ENCODE measurements around the gene AKAP5.

The AKAP5 gene

DNA sequence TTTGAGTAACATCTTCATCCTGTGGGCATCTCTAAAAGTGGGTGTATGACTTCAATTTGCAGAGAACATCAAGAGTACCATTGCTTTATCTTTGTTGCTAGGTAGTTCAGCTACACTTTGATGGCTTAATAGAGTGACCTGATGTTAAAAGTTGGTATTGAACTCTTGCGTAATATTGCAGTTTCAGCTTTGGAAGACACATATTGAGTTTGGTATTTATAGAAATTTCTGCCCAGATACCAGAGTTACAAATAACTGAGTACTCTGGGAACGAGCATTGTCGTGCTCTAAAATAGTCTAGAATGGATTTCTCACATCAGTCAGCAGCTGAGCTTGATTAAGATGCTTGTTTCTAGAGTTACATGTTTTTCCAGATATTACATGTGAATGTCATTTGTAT is 24.8 kb upstream of the AKAP5 start:
- Histone ChIP-seq H3K36me3 (ENCODE audit: control insufficient read depth, insufficient read depth, low read length) (peaks cover 16% of the 10 kb centered on the region), H3K4me3 (ENCODE audit: low read length) (no peak overlapping the region), H3K27me3 (ENCODE audit: control insufficient read depth, insufficient read depth, low read length) (no peaks in the 10 kb centered on the region), H3K27ac (ENCODE audit: low read depth, low read length) (no peak overlapping the region), H3K9ac (ENCODE audit: low read length) (no peak overlapping the region), H3K4me1 (ENCODE audit: control insufficient read depth, insufficient read depth, low read length) (no peaks in the 10 kb centered on the region)

DNA sequence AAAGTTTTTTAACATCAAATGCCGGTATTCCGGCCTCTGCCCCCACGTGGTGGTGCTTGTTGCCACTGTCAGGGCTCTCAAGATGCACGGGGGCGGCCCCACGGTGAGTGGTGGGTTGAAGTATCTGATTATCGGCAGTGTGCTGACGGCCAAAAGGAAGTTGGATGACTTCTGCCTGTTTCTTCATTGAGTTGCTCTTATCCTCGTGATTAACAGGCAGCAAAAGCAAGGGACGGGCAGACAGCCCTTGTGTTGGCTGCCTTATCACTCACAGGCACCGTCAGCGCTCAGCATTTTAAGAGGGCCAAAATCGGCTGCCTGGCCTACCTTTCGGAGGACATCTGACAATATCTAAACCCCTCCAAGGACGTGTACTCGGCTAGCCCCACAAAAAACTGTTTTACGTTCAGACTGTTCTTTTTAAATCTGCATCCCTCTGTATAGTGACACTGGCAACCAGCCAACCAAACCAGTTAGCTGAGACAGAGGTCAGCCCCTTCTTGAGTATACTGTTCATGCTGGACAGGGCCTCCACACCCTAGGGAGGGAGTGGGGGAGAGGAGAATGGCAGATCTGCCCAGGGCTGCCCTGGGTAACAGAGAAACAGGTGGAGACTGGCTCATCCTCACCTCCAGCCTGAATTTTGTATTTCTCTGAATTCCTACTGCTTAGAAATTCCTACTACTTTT is 22.9 kb upstream of the AKAP5 start:
- no peak overlapping the region for H3K4me3 ChIP-seq (ENCODE audit: low read length)
- no peak overlapping the region for H3K27ac ChIP-seq (ENCODE audit: low read depth, low read length)
- no peaks in the 10 kb centered on the region for H3K27me3 ChIP-seq (ENCODE audit: control insufficient read depth, insufficient read depth, low read length)
- no peak overlapping the region for H3K9ac ChIP-seq (ENCODE audit: low read length)
- H3K36me3 ChIP-seq (ENCODE audit: control insufficient read depth, insufficient read depth, low read length) = peaks cover 13% of the 10 kb centered on the region
- H3K4me1 ChIP-seq (ENCODE audit: control insufficient read depth, insufficient read depth, low read length) = no peaks in the 10 kb centered on the region

DNA sequence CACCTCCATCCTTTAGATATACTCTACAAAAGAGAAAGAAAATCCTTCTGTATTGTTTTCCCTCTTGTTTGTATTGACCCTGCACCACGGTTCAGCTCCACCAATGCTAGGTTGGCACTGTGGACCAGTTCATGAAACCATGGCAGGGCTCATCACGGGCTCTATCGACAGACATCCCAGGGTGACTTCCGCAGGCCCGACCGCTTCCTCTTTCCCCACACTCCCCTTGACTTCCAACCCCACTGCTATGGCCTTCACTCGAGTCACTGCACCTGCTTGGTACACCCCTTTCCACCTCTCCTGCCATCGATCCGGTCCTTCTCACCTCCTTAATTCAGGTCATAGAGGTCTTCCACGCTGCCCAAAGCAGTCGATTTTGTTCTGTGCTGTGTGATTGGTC is 21.2 kb upstream of the AKAP5 start:
- Histone ChIP-seq H3K4me1 (ENCODE audit: control insufficient read depth, insufficient read depth, low read length) (no peaks in the 10 kb centered on the region), H3K9ac (ENCODE audit: low read length) (no peak overlapping the region), H3K27ac (ENCODE audit: low read depth, low read length) (no peak overlapping the region), H3K4me3 (ENCODE audit: low read length) (no peak overlapping the region), H3K36me3 (ENCODE audit: control insufficient read depth, insufficient read depth, low read length) (peaks cover 11% of the 10 kb centered on the region), H3K27me3 (ENCODE audit: control insufficient read depth, insufficient read depth, low read length) (no peaks in the 10 kb centered on the region)

DNA sequence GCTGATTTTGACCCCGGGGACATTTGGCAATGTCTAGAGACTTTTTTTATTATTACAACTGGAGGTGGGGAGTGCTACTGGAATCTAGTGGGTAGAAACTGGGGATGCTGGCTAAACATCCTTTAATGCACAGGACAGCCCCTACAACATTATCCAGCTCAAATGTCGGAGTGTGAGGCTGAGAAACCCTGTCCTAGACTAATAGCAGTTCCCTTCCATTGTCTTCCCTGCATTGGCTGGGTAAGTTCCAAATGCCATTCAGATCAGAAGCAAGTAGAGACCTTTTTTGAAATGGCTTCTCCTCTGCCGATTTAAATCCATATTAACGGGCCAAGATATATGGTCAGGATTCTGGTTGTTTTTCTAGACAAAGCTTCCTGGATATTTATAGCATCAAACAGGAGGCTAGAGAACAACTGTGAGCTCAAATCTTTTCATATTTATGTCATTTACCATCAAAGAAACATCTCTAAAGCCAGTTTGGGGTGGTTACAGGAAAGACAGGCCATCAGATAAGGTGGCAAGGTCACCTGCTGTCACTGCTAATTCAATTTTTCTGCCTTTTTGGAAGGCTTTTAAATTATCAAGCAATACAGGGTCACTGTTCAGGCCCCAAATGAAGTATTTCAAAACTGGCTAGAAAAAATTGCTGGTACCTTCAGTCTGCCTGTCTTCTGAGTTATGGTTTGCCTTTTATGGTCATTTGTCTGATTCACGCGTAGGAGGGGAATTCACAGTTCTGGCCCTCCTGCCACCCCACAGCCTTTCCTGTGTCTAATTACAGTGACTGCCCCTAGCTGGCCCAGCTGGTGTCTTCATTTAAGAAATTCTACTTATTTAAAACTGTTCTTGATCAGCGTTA is 20.1 kb upstream of the AKAP5 start:
- H3K27me3 ChIP-seq (ENCODE audit: control insufficient read depth, insufficient read depth, low read length) = no peaks in the 10 kb centered on the region
- no peaks in the 10 kb centered on the region for H3K4me1 ChIP-seq (ENCODE audit: control insufficient read depth, insufficient read depth, low read length)
- no peak overlapping the region for H3K9ac ChIP-seq (ENCODE audit: low read length)
- H3K27ac ChIP-seq (ENCODE audit: low read depth, low read length) = peak overlapping the region; percentile 70
- no peak overlapping the region for H3K4me3 ChIP-seq (ENCODE audit: low read length)
- H3K36me3 ChIP-seq (ENCODE audit: control insufficient read depth, insufficient read depth, low read length) = peaks cover 14% of the 10 kb centered on the region

DNA sequence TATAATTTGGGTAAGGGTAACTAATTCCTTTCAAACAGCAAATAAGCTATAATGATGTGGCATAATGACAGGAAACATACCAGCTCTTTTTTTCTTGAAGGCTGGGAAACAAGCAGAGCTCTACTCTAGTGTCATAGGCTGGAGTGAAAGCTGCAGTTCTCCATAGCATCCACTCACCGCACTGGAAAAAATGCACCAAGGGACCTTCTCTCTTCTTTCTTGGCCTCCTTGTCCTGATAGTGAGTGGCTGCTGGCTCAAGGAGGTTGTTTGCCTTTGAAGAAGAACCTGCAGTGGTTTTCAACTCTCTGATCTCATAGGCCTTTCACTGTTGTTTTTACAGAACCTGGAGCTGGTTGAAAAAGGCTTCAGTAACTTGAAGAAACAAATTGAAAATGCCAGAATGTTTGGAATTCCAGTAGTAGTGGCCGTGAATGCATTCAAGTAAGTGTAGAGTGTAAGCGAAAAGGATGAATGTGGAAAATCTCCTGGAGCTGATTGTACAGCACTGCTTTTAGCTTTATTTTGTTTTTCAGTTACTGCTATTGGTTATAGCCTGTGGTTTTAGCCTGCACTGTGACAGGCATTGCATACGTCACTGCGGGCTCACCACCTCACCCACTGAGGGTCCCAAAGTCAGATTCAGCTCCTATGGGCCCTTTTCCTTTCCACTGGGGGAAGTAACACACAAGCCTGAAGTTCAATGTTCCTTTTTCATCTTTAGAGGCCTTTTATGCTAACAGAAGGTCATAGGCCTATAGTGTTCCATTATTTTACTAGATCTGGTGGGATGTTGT is 17.2 kb upstream of the AKAP5 start:
- Histone ChIP-seq H3K9ac (ENCODE audit: low read length) (no peak overlapping the region), H3K27me3 (ENCODE audit: control insufficient read depth, insufficient read depth, low read length) (no peaks in the 10 kb centered on the region), H3K4me3 (ENCODE audit: low read length) (no peak overlapping the region), H3K27ac (ENCODE audit: low read depth, low read length) (no peak overlapping the region), H3K4me1 (ENCODE audit: control insufficient read depth, insufficient read depth, low read length) (no peaks in the 10 kb centered on the region), H3K36me3 (ENCODE audit: control insufficient read depth, insufficient read depth, low read length) (peaks cover 8% of the 10 kb centered on the region)

DNA sequence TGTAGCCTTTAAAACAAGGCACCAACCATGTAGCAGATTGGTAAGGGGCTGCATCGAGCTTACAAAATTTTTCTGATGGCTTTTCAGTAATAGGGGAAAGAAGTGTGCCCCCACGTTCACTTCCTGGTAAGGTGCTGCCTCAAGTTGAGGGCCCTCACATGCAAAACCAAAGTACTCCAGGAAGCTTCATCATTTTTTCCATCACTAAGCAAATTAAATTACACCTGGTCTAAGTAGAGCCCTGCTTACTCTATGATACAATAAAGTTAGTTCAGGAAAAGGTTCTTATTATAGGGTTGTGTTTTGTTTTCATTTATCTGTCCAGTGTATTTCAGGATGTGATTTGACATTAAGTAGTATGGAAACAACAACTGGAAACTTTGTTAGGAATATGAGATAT is 15.0 kb upstream of the AKAP5 start:
- H3K27ac ChIP-seq (ENCODE audit: low read depth, low read length) = no peak overlapping the region
- peaks cover 16% of the 10 kb centered on the region for H3K36me3 ChIP-seq (ENCODE audit: control insufficient read depth, insufficient read depth, low read length)
- no peak overlapping the region for H3K9ac ChIP-seq (ENCODE audit: low read length)
- H3K4me3 ChIP-seq (ENCODE audit: low read length) = no peak overlapping the region
- H3K27me3 ChIP-seq (ENCODE audit: control insufficient read depth, insufficient read depth, low read length) = no peaks in the 10 kb centered on the region
- no peaks in the 10 kb centered on the region for H3K4me1 ChIP-seq (ENCODE audit: control insufficient read depth, insufficient read depth, low read length)

DNA sequence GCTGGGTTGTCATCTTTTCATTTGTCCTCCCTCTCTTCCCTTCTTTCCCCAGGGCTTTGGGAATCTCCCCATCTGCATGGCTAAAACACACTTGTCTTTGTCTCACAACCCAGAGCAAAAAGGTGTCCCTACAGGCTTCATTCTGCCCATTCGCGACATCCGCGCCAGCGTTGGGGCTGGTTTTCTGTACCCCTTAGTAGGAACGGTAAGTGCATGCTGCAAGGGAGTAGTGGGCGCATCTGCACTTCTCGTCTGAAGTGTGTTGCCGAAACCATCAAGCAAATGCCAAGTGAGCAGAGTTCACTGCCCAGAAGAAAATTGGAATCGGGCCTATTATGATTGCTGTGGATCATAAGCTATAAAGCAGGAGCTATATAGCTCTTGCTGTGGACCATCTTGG is 10.6 kb upstream of the AKAP5 start:
- Histone ChIP-seq H3K27ac (ENCODE audit: low read depth, low read length) (no peak overlapping the region), H3K27me3 (ENCODE audit: control insufficient read depth, insufficient read depth, low read length) (no peaks in the 10 kb centered on the region)

DNA sequence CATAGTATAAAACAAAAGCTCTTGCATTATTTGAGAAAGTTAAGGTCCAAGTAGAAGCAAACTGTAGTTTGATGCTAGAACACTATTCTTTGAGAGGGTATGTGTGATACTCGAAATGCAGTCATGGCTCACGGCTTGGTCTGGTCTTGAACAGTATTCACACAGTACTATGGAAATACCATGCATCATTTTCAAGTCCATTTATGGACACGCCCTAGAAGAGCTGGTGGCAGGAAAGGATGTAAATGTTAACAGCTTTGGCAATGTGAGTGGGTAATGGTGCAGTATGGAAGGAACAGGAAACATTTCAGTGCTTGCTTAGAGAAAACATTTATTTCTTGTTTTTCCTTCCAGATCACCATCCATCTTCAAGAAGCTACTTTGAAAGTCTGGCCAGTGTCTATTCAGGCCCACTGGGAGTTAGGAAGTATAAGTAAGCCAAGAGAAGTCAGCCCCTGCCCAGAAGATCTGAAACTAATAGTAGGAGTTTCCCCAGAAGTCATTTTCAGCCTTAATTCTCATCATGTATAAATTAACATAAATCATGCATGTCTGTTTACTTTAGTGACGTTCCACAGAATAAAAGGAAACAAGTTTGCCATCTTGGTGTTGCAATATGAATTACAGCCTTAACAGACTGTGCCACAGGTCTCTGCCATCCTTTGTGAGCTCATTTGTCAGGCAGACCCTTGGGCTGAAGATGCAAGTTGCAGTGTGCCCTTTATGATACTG is 5.7 kb upstream of the AKAP5 start:
- no peak overlapping the region for H3K27ac ChIP-seq (ENCODE audit: low read depth, low read length)
- H3K27me3 ChIP-seq (ENCODE audit: control insufficient read depth, insufficient read depth, low read length) = no peaks in the 10 kb centered on the region
- no peak overlapping the region for H3K9ac ChIP-seq (ENCODE audit: low read length)
- peaks cover under 1% of the 10 kb centered on the region for H3K4me1 ChIP-seq (ENCODE audit: control insufficient read depth, insufficient read depth, low read length)
- no peak overlapping the region for H3K4me3 ChIP-seq (ENCODE audit: low read length)
- peaks cover 3% of the 10 kb centered on the region for H3K36me3 ChIP-seq (ENCODE audit: control insufficient read depth, insufficient read depth, low read length)

More for the DNA sequence above, 10.6 kb upstream of the AKAP5 start:
- no peak overlapping the region for H3K9ac ChIP-seq (ENCODE audit: low read length)
- no peak overlapping the region for H3K4me3 ChIP-seq (ENCODE audit: low read length)
- peaks cover 16% of the 10 kb centered on the region for H3K36me3 ChIP-seq (ENCODE audit: control insufficient read depth, insufficient read depth, low read length)
- H3K4me1 ChIP-seq (ENCODE audit: control insufficient read depth, insufficient read depth, low read length) = no peaks in the 10 kb centered on the region

DNA sequence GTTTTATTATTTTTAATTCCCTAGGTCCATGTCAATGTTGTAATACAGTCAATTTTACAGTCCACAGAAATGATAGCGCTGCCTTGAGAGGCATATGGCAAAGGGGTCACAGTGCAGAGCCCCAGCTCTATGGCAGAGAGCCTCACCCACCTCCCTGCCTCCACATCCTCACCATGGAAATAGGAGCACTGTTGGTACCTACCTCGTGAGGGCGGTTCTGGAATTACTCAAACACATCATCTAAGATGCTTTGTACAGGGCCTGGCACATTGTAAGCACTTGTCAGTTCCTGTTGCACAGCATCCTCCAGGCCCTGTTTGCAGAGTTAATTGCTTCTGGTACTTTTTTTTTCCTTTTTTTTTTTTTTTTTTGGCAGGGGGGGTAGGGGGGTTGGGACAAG is 4.1 kb upstream of the AKAP5 start:
- H3K4me1 ChIP-seq (ENCODE audit: control insufficient read depth, insufficient read depth, low read length) = peaks cover 4% of the 10 kb centered on the region
- no peak overlapping the region for H3K9ac ChIP-seq (ENCODE audit: low read length)
- no peaks in the 10 kb centered on the region for H3K27me3 ChIP-seq (ENCODE audit: control insufficient read depth, insufficient read depth, low read length)
- no peaks in the 10 kb centered on the region for H3K36me3 ChIP-seq (ENCODE audit: control insufficient read depth, insufficient read depth, low read length)
- H3K27ac ChIP-seq (ENCODE audit: low read depth, low read length) = no peak overlapping the region
- no peak overlapping the region for H3K4me3 ChIP-seq (ENCODE audit: low read length)

DNA sequence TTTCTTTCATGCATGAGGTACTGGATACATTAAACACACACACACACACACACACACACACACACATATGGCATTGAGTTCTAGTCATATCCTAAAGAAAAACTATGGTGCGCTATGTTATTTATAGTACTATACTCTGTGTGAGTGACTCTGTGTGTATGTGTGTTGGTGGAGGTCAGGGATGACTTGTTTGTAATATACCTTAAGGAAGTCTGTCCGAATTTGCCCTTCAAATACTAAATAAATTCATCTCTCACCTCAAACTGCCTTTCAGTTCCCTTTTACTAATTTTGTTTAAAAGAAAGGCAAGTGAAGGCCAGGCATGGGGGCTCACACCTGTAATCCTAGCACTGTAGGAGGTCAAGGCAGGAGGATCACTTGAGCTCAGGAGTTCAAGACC is 2.1 kb upstream of the AKAP5 start:
- Histone ChIP-seq H3K4me1 (ENCODE audit: control insufficient read depth, insufficient read depth, low read length) (peaks cover 4% of the 10 kb centered on the region), H3K9ac (ENCODE audit: low read length) (no peak overlapping the region), H3K4me3 (ENCODE audit: low read length) (no peak overlapping the region), H3K27me3 (ENCODE audit: control insufficient read depth, insufficient read depth, low read length) (no peaks in the 10 kb centered on the region), H3K36me3 (ENCODE audit: control insufficient read depth, insufficient read depth, low read length) (no peaks in the 10 kb centered on the region), H3K27ac (ENCODE audit: low read depth, low read length) (no peak overlapping the region)

DNA sequence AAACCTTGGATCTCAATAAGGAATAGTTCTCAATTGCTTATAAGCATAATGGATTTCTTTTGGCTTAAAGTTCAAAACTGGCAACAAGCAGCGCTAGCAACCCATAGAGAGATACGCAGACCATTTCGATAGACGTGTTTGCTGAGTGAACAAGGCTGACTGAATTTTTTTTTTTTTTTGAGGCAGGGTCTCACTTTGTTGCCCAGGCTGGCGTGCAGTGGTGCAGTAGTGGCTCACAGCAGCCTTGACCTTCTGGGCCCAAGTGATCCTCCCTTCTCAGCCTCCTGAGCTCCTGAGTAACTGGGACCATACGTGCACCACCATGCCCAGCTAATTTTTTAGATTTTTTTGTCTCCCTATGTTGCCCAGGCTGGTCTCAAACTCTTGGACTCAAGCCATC is 1.4 kb upstream of the AKAP5 start:
- Histone ChIP-seq H3K27me3 (ENCODE audit: control insufficient read depth, insufficient read depth, low read length) (no peaks in the 10 kb centered on the region), H3K36me3 (ENCODE audit: control insufficient read depth, insufficient read depth, low read length) (no peaks in the 10 kb centered on the region), H3K4me3 (ENCODE audit: low read length) (no peak overlapping the region), H3K27ac (ENCODE audit: low read depth, low read length) (no peak overlapping the region), H3K4me1 (ENCODE audit: control insufficient read depth, insufficient read depth, low read length) (peaks cover 4% of the 10 kb centered on the region), H3K9ac (ENCODE audit: low read length) (no peak overlapping the region)

DNA sequence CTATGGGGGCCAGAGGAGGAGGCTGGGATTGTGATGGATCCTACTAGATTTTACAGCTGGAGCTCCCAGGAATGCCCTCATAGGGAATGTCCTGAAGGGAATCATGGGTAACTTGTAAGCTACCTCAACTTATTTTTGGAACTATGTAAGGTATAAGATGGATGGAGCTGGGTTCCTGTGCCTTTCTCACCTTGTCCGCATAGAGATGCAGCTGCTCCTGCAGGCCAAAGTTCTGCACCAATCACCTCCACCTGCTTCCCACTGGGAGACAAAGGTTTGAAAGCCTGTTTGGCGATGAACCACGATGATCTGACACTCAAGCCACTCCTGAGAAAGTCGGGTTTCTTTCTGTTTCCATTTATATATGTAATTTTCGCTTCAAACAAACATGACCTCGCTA is 648 bp upstream of the AKAP5 start:
- Histone ChIP-seq H3K9ac (ENCODE audit: low read length) (no peak overlapping the region), H3K36me3 (ENCODE audit: control insufficient read depth, insufficient read depth, low read length) (no peaks in the 10 kb centered on the region), H3K27ac (ENCODE audit: low read depth, low read length) (no peak overlapping the region), H3K4me3 (ENCODE audit: low read length) (peak overlapping the region; percentile 87), H3K4me1 (ENCODE audit: control insufficient read depth, insufficient read depth, low read length) (peaks cover 4% of the 10 kb centered on the region), H3K27me3 (ENCODE audit: control insufficient read depth, insufficient read depth, low read length) (no peaks in the 10 kb centered on the region)
